Measurements from ENCODE around the gene WDR87. TPM values are rescaled to one million over a fixed set of nuclear protein-coding genes. Genes with fewer than 3 reads are reported as not detected.
"Not testable (repeated sequence)": the region's sequence is repeated elsewhere in the genome, so short reads cannot be mapped to it uniquely, and the experiment has no call there.

The WDR87 gene
- total RNA-seq, 1 donor from 2014 or later, result not detected

GRCh38 chr19:37867831-37868230 lies 38.6 kb downstream of the WDR87 start:
- DNase-seq (no peak), ATAC-seq (no peak)
- intact Hi-C loops (cut with DNase I), result no loop called here
- Histone ChIP-seq H3K27me3 (ENCODE audit: low read depth) (no peaks in the 10 kb centered on the region), H3K4me1 (no peaks in the 10 kb centered on the region), H3K36me3 (no peaks in the 10 kb centered on the region), H3K4me3 (no peak overlapping the region), H3K9me3 (no peaks in the 10 kb centered on the region), H3K27ac (no peak overlapping the region)
- no peak for TF ChIP-seq CTCF (IDR thresholded peaks at IDR 0.05)

- DNase-seq; H3K27ac ChIP-seq; intact Hi-C loops (cut with DNase I); H3K4me1 ChIP-seq; H3K36me3 ChIP-seq; ATAC-seq; H3K27me3 ChIP-seq (ENCODE audit: low read depth); H3K4me3 ChIP-seq; H3K9me3 ChIP-seq: not testable (repeated sequence)
Measured at GRCh38 chr19:37865930-37866329, 40.5 kb downstream of the WDR87 start.

- TF ChIP-seq CTCF (IDR thresholded peaks at IDR 0.05), result no peak
- H3K9me3 ChIP-seq, result no peaks in the 10 kb centered on the region
- no peaks in the 10 kb centered on the region for H3K36me3 ChIP-seq
- no peak overlapping the region for H3K27ac ChIP-seq
- no peak overlapping the region for H3K4me3 ChIP-seq
- DNase-seq (no peak), ATAC-seq (no peak)
- intact Hi-C loops (cut with DNase I), result no loop called here
- no peaks in the 10 kb centered on the region for H3K27me3 ChIP-seq (ENCODE audit: low read depth)
- no peaks in the 10 kb centered on the region for H3K4me1 ChIP-seq
Measured at GRCh38 chr19:37864501-37864900, 41.9 kb downstream of the WDR87 start.

- no peaks in the 10 kb centered on the region for H3K9me3 ChIP-seq
- DNase-seq, result peak; percentile 48
- intact Hi-C loops (cut with DNase I), result no loop called here
- peak; percentile 58 to 62 for ATAC-seq
- no peaks in the 10 kb centered on the region for H3K4me1 ChIP-seq
- H3K4me3 ChIP-seq, result no peak overlapping the region
- H3K36me3 ChIP-seq, result no peaks in the 10 kb centered on the region
- TF ChIP-seq CTCF (IDR thresholded peaks at IDR 0.05), result no peak
- peaks cover 13% of the 10 kb centered on the region for H3K27me3 ChIP-seq (ENCODE audit: low read depth)
- no peak overlapping the region for H3K27ac ChIP-seq
Measured at GRCh38 chr19:37855098-37855497, 51.3 kb downstream of the WDR87 start.

GRCh38 chr19:37845932-37846331 lies 60.5 kb downstream of the WDR87 start:
- no peaks in the 10 kb centered on the region for H3K4me1 ChIP-seq
- no peak for ATAC-seq
- intact Hi-C loops (cut with DNase I), result no loop called here
- no peak overlapping the region for H3K27ac ChIP-seq
- no peaks in the 10 kb centered on the region for H3K36me3 ChIP-seq
- no peak overlapping the region for H3K4me3 ChIP-seq
- H3K27me3 ChIP-seq (ENCODE audit: low read depth), result no peaks in the 10 kb centered on the region
- TF ChIP-seq CTCF (IDR thresholded peaks at IDR 0.05), result no peak
- H3K9me3 ChIP-seq, result no peaks in the 10 kb centered on the region
- no peak for DNase-seq

Other genes starting within 250 kb of the WDR87 start
- gene ZNF607, start 186.8 kb downstream of the WDR87 start, total RNA-seq, result 6.7 TPM
- 9.7 TPM for gene ZNF573, start 127.0 kb downstream of the WDR87 start, total RNA-seq
- gene SIPA1L3, start 614 bp upstream of the WDR87 start, total RNA-seq, result 63.2 TPM

Measured in lower lobe of right lung (tissue), 2 donors.